Breast epithelium (tissue), 3 donors: ENCODE data around the gene TMEM9.

Source experiments
- CTCF ChIP-seq, 3 donors: fragments of 450-650 bp; IDR thresholded peaks; one replicate each; pipeline ENCODE4 v1.5.1; 2016 to 2017; ENCODE audit warnings: antibody characterized with exemption in 3 of 3, mild to moderate bottlenecking in 3 of 3, moderate library complexity in 3 of 3
- POLR2A ChIP-seq: fragments of 450-650 bp; IDR thresholded peaks from one replicate; pipeline ENCODE4 v1.6.1; 2016; ENCODE audit warnings: antibody characterized with exemption, mild to moderate bottlenecking, moderate library complexity

GRCh38 chr1:201092738-201093137 lies 61.5 kb downstream of the TMEM9 start:
- TF ChIP-seq POLR2A (no peak), CTCF (IDR thresholded peaks at IDR 0.05) (no peak)
